Measurements from ENCODE around the gene PAPSS2.
"Not testable (repeated sequence)": the region's sequence is repeated elsewhere in the genome, so short reads cannot be mapped to it uniquely, and the experiment has no call there.

The PAPSS2 gene

GRCh38 chr10:87643920-87644319 is 15.8 kb upstream of the PAPSS2 start:
- no peak for DNase-seq

GRCh38 chr10:87644500-87644899 is 15.2 kb upstream of the PAPSS2 start:
- DNase-seq: not testable (repeated sequence)

GRCh38 chr10:87646192-87646909 is 13.3 kb upstream of the PAPSS2 start:
- DNase-seq: no peak

GRCh38 chr10:87646935-87647334 is 12.7 kb upstream of the PAPSS2 start:
- no peak for DNase-seq

- no peak for DNase-seq
These were observed 8.7 kb upstream of the PAPSS2 start for GRCh38 chr10:87650838-87651589.

- DNase-seq: no peak
These were observed 7.9 kb upstream of the PAPSS2 start for GRCh38 chr10:87651801-87652200.

- no peak for DNase-seq
These were observed 7.4 kb upstream of the PAPSS2 start for GRCh38 chr10:87652261-87652660.

- no peak for DNase-seq
These were observed 5.5 kb upstream of the PAPSS2 start for GRCh38 chr10:87654212-87654611.

GRCh38 chr10:87656431-87657072 is 3.1 kb upstream of the PAPSS2 start:
- no peak for DNase-seq

- DNase-seq: no peak
These were observed 2.3 kb upstream of the PAPSS2 start for GRCh38 chr10:87657371-87657770.

- DNase-seq: no peak
These were observed 1.3 kb upstream of the PAPSS2 start for GRCh38 chr10:87658321-87658795.

- DNase-seq: no peak
These were observed 671 bp upstream of the PAPSS2 start for GRCh38 chr10:87658858-87659555.

GRCh38 chr10:87660484-87661133 is 931 bp downstream of the PAPSS2 start:
- DNase-seq: no peak

- no peak for DNase-seq
These were observed 2.4 kb downstream of the PAPSS2 start for GRCh38 chr10:87661861-87662785.

- DNase-seq: no peak
These were observed 4.6 kb downstream of the PAPSS2 start for GRCh38 chr10:87664276-87664701.

GRCh38 chr10:87667493-87667892 is 7.8 kb downstream of the PAPSS2 start:
- DNase-seq: no peak

- DNase-seq: no peak
These were observed 8.8 kb downstream of the PAPSS2 start for GRCh38 chr10:87668324-87669074.

- no peak for DNase-seq
These were observed 10.1 kb downstream of the PAPSS2 start for GRCh38 chr10:87669752-87670151.

GRCh38 chr10:87670586-87670985 is 10.9 kb downstream of the PAPSS2 start:
- no peak for DNase-seq

- DNase-seq: no peak
These were observed 11.6 kb downstream of the PAPSS2 start for GRCh38 chr10:87671139-87671815.

Measured in activated CD4-positive, alpha-beta T cell treated with anti-CD3 and anti-CD28 coated beads for 1 hour (primary cell).